ENCODE results near the gene PRMT3. TPM values are rescaled to one million over a fixed set of nuclear protein-coding genes. Genes with fewer than 3 reads are reported as not detected.

Gene PRMT3
- total and polyA plus RNA-seq, 2 of the 4 experiments (the other 2 are of a cell fraction), result 8.8 to 11.3 TPM

- BruUV-seq (replicated peaks), result no TSS peak
- no peaks in the 10 kb centered on the region for H3K9me1 ChIP-seq (ENCODE audit: insufficient read depth, low read length)
These were observed 113.7 kb downstream of the PRMT3 start for GRCh38 chr11:20501252-20501651.

More at GRCh38 chr11:20501252-20501651, 113.7 kb downstream of the PRMT3 start:
- dilution Hi-C loops (cut with HindIII; ENCODE audit: low sequenced_read_pairs, unreplicated experiment) (no loop called here), in situ Hi-C loops (cut with MboI; ENCODE audit: low sequenced_read_pairs) (no loop called here), intact Hi-C loops (cut with micrococcal nuclease) (no loop called here)
- Histone ChIP-seq H3K4me3 (ENCODE audit: insufficient read depth, low read depth, low read length) (no peak overlapping the region), H2BK15ac (ENCODE audit: low read depth, low read length) (no peak overlapping the region), H2AFZ (replicated peaks; ENCODE audit: low read length, poor library complexity) (no peak overlapping the region), H3K23ac (ENCODE audit: low read depth, low read length) (no peak overlapping the region), H4K8ac (ENCODE audit: low read depth in 2 of 2, low read length in 2 of 2) (no peak overlapping the region), H3K4me2 (ENCODE audit: low read depth, low read length) (no peak overlapping the region), H3K56ac (ENCODE audit: extremely low read depth, insufficient read depth, low read length) (no peak overlapping the region), H3K4me1 (ENCODE audit: control insufficient read depth, insufficient read depth, low read length) (no peaks in the 10 kb centered on the region), H3K9ac (ENCODE audit: low read depth, low read length) (no peak overlapping the region), H3K27ac (ENCODE audit: insufficient read depth, low read length) (no peak overlapping the region), H3K36me3 (ENCODE audit: control insufficient read depth, insufficient read depth, low read length) (no peaks in the 10 kb centered on the region), H2BK120ac (ENCODE audit: low read depth, low read length) (no peak overlapping the region), H4K91ac (ENCODE audit: insufficient read depth, low read depth, low read length) (no peak overlapping the region), H3K79me1 (ENCODE audit: low read depth in 1 of 2, low read length in 2 of 2) (no peaks in the 10 kb centered on the region), H2BK5ac (ENCODE audit: low read depth, low read length, poor library complexity, severe bottlenecking) (no peak overlapping the region), H4K5ac (ENCODE audit: low read depth, low read length) (no peak overlapping the region), H2AK5ac (ENCODE audit: low read depth, low read length) (no peak overlapping the region), H4K20me1 (ENCODE audit: insufficient read depth, low read length) (no peaks in the 10 kb centered on the region), H2BK20ac (ENCODE audit: low read depth, low read length) (no peak overlapping the region), H3K14ac (replicated peaks; ENCODE audit: low read depth, low read length) (no peak overlapping the region), H3K18ac (ENCODE audit: low read depth, low read length) (no peak overlapping the region), H3K27me3 (ENCODE audit: control insufficient read depth, insufficient read depth, low read length) (no peaks in the 10 kb centered on the region), H2AK9ac (replicated peaks; ENCODE audit: low read depth, low read length, poor library complexity) (no peak overlapping the region), H3K9me3 (ENCODE audit: control insufficient read depth, insufficient read depth, low read length) (no peaks in the 10 kb centered on the region), H3K4ac (ENCODE audit: low read depth, low read length) (no peak overlapping the region)
- TF ChIP-seq USF2 (IDR thresholded peaks at IDR 0.05; ENCODE audit: low read depth, low read length) (no peak), BHLHE40 (IDR thresholded peaks at IDR 0.05; ENCODE audit: low read depth, low read length) (no peak), MAZ (IDR thresholded peaks at IDR 0.05; ENCODE audit: borderline replicate concordance, low read depth, low read length) (no peak), SMC3 (IDR thresholded peaks at IDR 0.05; ENCODE audit: low read depth, low read length) (no peak), CHD1 (IDR thresholded peaks at IDR 0.05; ENCODE audit: low read depth, low read length) (no peak), RAD21 (IDR thresholded peaks at IDR 0.05; ENCODE audit: low read length) (no peak), RFX5 (IDR thresholded peaks at IDR 0.05; ENCODE audit: low read depth, low read length) (no peak), ELK1 (IDR thresholded peaks at IDR 0.05; ENCODE audit: borderline replicate concordance, low read depth, low read length) (no peak), MAFK (IDR thresholded peaks at IDR 0.05; ENCODE audit: low read depth, low read length) (no peak), CEBPB (IDR thresholded peaks at IDR 0.05; ENCODE audit: low read depth, low read length) (no peak), POLR2A (IDR thresholded peaks at IDR 0.05; ENCODE audit: low read depth, low read length) (no peak), RCOR1 (IDR thresholded peaks at IDR 0.05; ENCODE audit: insufficient replicate concordance, low read length) (no peak), FOS (IDR thresholded peaks at IDR 0.05; ENCODE audit: low read depth, low read length) (no peak), NFE2L2 (IDR thresholded peaks at IDR 0.05; ENCODE audit: low read depth, low read length) (no peak), MXI1 (IDR thresholded peaks at IDR 0.05; ENCODE audit: borderline replicate concordance, low read depth, low read length) (no peak)
- TF ChIP-seq, protein P1, sequence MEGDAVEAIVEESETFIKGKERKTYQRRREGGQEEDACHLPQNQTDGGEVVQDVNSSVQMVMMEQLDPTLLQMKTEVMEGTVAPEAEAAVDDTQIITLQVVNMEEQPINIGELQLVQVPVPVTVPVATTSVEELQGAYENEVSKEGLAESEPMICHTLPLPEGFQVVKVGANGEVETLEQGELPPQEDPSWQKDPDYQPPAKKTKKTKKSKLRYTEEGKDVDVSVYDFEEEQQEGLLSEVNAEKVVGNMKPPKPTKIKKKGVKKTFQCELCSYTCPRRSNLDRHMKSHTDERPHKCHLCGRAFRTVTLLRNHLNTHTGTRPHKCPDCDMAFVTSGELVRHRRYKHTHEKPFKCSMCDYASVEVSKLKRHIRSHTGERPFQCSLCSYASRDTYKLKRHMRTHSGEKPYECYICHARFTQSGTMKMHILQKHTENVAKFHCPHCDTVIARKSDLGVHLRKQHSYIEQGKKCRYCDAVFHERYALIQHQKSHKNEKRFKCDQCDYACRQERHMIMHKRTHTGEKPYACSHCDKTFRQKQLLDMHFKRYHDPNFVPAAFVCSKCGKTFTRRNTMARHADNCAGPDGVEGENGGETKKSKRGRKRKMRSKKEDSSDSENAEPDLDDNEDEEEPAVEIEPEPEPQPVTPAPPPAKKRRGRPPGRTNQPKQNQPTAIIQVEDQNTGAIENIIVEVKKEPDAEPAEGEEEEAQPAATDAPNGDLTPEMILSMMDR (conservative IDR thresholded peaks at IDR 0.05; ENCODE audit: low read depth, low read length), result no peak
- DNase-seq, result no peak
- ATAC-seq (ENCODE audit: low read depth), result no peak
- ChIA-PET POLR2A (ENCODE audit: unreplicated experiment) (no interaction called here), CTCF (interaction anchor here (1.0 to 1.2 kb wide), 3 partner anchors 9 to 13 kb away, joined by 3 read pairs; no protein-coding TSS in a partner anchor)
